ENCODE results near the gene ZYG11B.
"Not testable (repeated sequence)": the region's sequence is repeated elsewhere in the genome, so short reads cannot be mapped to it uniquely, and the experiment has no call there.

The ZYG11B gene

GRCh38 chr1:52683367-52683940 is 42.8 kb upstream of the ZYG11B start:
- no peak for DNase-seq (ENCODE audit: extremely low read depth, low read depth)

GRCh38 chr1:52684545-52684944 is 41.7 kb upstream of the ZYG11B start:
- TF ChIP-seq CTCF (IDR thresholded peaks at IDR 0.05; ENCODE audit: low read depth, low read length, missing control alignments), result no peak
- DNase-seq (ENCODE audit: extremely low read depth, low read depth), result no peak
- no peak overlapping the region for H3K4me3 ChIP-seq (replicated peaks; ENCODE audit: low read depth, low read length)

More at GRCh38 chr1:52683367-52683940, 42.8 kb upstream of the ZYG11B start:
- no peak overlapping the region for H3K4me3 ChIP-seq (replicated peaks; ENCODE audit: low read depth, low read length)
- TF ChIP-seq CTCF (IDR thresholded peaks at IDR 0.05; ENCODE audit: low read depth, low read length, missing control alignments), result no peak

GRCh38 chr1:52686261-52686751 is 39.9 kb upstream of the ZYG11B start:
- peak; percentile 70 for TF ChIP-seq CTCF (IDR thresholded peaks at IDR 0.05; ENCODE audit: low read depth, low read length, missing control alignments)
- not testable (repeated sequence) for H3K4me3 ChIP-seq (replicated peaks; ENCODE audit: low read depth, low read length); DNase-seq (ENCODE audit: extremely low read depth, low read depth)

- no peak for TF ChIP-seq CTCF (IDR thresholded peaks at IDR 0.05; ENCODE audit: low read depth, low read length, missing control alignments)
- no peak for DNase-seq (ENCODE audit: extremely low read depth, low read depth)
- no peak overlapping the region for H3K4me3 ChIP-seq (replicated peaks; ENCODE audit: low read depth, low read length)
These were observed 39.4 kb upstream of the ZYG11B start for GRCh38 chr1:52686830-52687229.

- H3K4me3 ChIP-seq (replicated peaks; ENCODE audit: low read depth, low read length), result no peak overlapping the region
- no peak for DNase-seq (ENCODE audit: extremely low read depth, low read depth)
- no peak for TF ChIP-seq CTCF (IDR thresholded peaks at IDR 0.05; ENCODE audit: low read depth, low read length, missing control alignments)
These were observed 34.4 kb upstream of the ZYG11B start for GRCh38 chr1:52691821-52692220.

GRCh38 chr1:52692697-52693096 is 33.6 kb upstream of the ZYG11B start:
- no peak for DNase-seq (ENCODE audit: extremely low read depth, low read depth)
- no peak overlapping the region for H3K4me3 ChIP-seq (replicated peaks; ENCODE audit: low read depth, low read length)
- no peak for TF ChIP-seq CTCF (IDR thresholded peaks at IDR 0.05; ENCODE audit: low read depth, low read length, missing control alignments)

- H3K4me3 ChIP-seq (replicated peaks; ENCODE audit: low read depth, low read length); DNase-seq (ENCODE audit: extremely low read depth, low read depth): not testable (repeated sequence)
These were observed 32.9 kb upstream of the ZYG11B start for GRCh38 chr1:52693351-52693750.
